K562 (cell line): ENCODE data around the gene TNFSF11.

ENCODE experiments used
- BRD4 ChIP-seq: fragments of 200-600 bp; sonication (generic); IDR thresholded peaks from 2 replicates; pipeline ENCODE4 v1.6.1; 2017; ENCODE audit warnings: inconsistent platforms
- CTCF ChIP-seq, 3 experiments: IDR thresholded peaks in 2 of 3; conservative IDR thresholded peaks in 1 of 3; 2 replicates each; pipeline ENCODE4 v1.5.1; 2011 to 2012; ENCODE audit warnings: low read length in 3 of 3, mild to moderate bottlenecking in 3 of 3, control low read depth in 2 of 3, improper control_type of control experiment in 1 of 3, inconsistent platforms in 1 of 3, low read depth in 1 of 3, mixed read lengths in 1 of 3, moderate library complexity in 1 of 3; ENCODE audit not compliant: insufficient read depth in 2 of 3
- EZH2 ChIP-seq: IDR thresholded peaks from 2 replicates; pipeline ENCODE4 v1.6.1; 2012; ENCODE audit warnings: low read depth, mild to moderate bottlenecking, inconsistent platforms, low read length, borderline replicate concordance
- MEIS2 ChIP-seq: fragments of 450-650 bp; IDR thresholded peaks from 2 replicates; pipeline ENCODE4 v1.6.1; 2014; ENCODE audit warnings: mild to moderate bottlenecking; ENCODE audit not compliant: partially characterized antibody
- NFRKB ChIP-seq: fragments of 450-650 bp; IDR thresholded peaks from 2 replicates; pipeline ENCODE4 v1.6.1; 2016; ENCODE audit warnings: low read depth
- POLR2A ChIP-seq: fragments of 450-650 bp; conservative IDR thresholded peaks from 2 replicates; pipeline ENCODE4 v1.6.1; 2016
- RAD21 ChIP-seq, 2 experiments: fragments of 250-450 bp in 1 of 2; fragments of 450-650 bp in 1 of 2; sonication (Bioruptor Pico) in 1 of 2; formaldehyde crosslinking in 1 of 2; IDR thresholded peaks in 1 of 2; conservative IDR thresholded peaks in 1 of 2; 2 replicates each; pipeline versions ENCODE4 v1.4.0 to v1.8.0; 2020 to 2022; ENCODE audit warnings: mild to moderate bottlenecking in 2 of 2, moderate library complexity in 1 of 2
- RBM34 ChIP-seq: fragments of 200-400 bp; formaldehyde crosslinking; IDR thresholded peaks from 2 replicates; pipeline ENCODE4 v1.6.1; 2018; ENCODE audit warnings: low read length, borderline replicate concordance; ENCODE audit not compliant: insufficient read depth
- RCOR1 ChIP-seq, 2 experiments: IDR thresholded peaks; 2 replicates each; pipeline ENCODE4 v1.6.1; 2012; ENCODE audit warnings: low read depth in 2 of 2, low read length in 2 of 2, borderline replicate concordance in 1 of 2, improper control_type of control experiment in 1 of 2
- SMC3 ChIP-seq: conservative IDR thresholded peaks from 2 replicates; pipeline ENCODE4 v1.6.1; 2011; ENCODE audit warnings: low read depth, low read length, improper control_type of control experiment; ENCODE audit not compliant: insufficient read depth
- TFAP4 ChIP-seq: sonication (generic); formaldehyde crosslinking; IDR thresholded peaks from 2 replicates; pipeline ENCODE4 v1.8.0; 2022; ENCODE audit warnings: missing genetic modification reagents, mild to moderate bottlenecking, moderate library complexity, borderline replicate concordance
- ZNF175 ChIP-seq: fragments of 200-800 bp; sonication (Bioruptor generic); IDR thresholded peaks from 2 replicates; pipeline ENCODE4 v1.6.1; 2016; ENCODE audit warnings: low read depth, mild to moderate bottlenecking, missing genetic modification characterization, missing compliant biosample characterization

GRCh38 chr13:42534785-42535184 is 39.2 kb upstream of the TNFSF11 start:
- TF ChIP-seq MEIS2 = no peak
- no peak for TF ChIP-seq ZNF175
- no peak for TF ChIP-seq RCOR1 (IDR thresholded peaks at IDR 0.05; ENCODE audit: borderline replicate concordance in 1 of 2, low read depth in 2 of 2, low read length in 2 of 2)
- no peak for TF ChIP-seq CTCF (IDR thresholded peaks at IDR 0.05 in 2 of 3, conservative IDR thresholded peaks at IDR 0.05 in 1 of 3; ENCODE audit: insufficient read depth in 2 of 3, low read depth in 1 of 3, low read length in 3 of 3)
- TF ChIP-seq POLR2A = no peak
- no peak for TF ChIP-seq RAD21 (CRISPR knock-in tag; conservative IDR thresholded peaks at IDR 0.05 in 1 of 2, IDR thresholded peaks at IDR 0.05 in 1 of 2)
- TF ChIP-seq SMC3 = no peak
- TF ChIP-seq EZH2 = no peak
- TF ChIP-seq TFAP4 (CRISPR knock-in tag) = no peak
- TF ChIP-seq BRD4 = no peak
- no peak for TF ChIP-seq NFRKB
- TF ChIP-seq RBM34 = no peak
